Measurements from ENCODE around the gene ITPKA.

DNA sequence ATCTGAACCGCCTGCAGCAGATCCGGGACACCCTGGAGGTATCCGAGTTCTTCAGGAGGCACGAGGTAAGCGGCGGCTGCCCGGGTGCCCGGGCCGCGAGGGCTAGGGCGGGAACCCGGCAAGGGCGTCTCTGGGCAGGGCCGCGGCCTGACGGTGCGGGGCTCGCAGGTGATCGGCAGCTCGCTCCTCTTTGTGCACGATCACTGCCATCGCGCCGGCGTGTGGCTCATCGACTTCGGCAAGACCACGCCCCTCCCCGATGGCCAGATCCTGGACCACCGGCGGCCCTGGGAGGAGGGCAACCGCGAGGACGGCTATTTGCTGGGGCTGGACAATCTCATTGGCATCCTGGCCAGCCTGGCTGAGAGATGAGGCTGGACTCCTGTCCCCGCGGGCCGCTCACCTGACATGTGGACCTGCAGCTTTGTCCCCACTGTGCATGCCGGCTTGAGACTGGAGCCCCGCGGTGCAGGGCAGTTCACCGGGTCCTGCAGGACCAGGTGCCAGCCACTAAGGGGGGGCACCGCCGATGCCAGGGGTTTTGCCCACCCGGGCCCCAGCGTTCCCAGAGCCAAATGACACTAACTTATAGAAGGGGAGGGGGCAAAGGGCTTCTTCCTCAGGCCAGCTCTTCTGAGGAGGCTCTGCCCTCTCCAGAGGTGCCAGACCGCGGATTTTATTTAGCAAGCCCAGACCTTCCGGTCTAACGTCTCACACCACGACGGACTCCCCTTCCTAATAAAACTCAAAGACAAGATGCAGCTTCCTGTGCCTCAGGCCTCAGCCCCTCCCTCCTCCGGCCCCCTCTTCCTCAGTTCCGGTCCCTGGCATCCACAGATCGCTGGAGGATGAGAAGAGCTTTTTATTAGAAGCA lies 9.4 kb downstream of the ITPKA start:
- TF ChIP-seq, protein P1, sequence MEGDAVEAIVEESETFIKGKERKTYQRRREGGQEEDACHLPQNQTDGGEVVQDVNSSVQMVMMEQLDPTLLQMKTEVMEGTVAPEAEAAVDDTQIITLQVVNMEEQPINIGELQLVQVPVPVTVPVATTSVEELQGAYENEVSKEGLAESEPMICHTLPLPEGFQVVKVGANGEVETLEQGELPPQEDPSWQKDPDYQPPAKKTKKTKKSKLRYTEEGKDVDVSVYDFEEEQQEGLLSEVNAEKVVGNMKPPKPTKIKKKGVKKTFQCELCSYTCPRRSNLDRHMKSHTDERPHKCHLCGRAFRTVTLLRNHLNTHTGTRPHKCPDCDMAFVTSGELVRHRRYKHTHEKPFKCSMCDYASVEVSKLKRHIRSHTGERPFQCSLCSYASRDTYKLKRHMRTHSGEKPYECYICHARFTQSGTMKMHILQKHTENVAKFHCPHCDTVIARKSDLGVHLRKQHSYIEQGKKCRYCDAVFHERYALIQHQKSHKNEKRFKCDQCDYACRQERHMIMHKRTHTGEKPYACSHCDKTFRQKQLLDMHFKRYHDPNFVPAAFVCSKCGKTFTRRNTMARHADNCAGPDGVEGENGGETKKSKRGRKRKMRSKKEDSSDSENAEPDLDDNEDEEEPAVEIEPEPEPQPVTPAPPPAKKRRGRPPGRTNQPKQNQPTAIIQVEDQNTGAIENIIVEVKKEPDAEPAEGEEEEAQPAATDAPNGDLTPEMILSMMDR (IDR thresholded peaks at IDR 0.05) = no peak
- no peak for TF ChIP-seq POLR2A (IDR thresholded peaks at IDR 0.05)

All from thyroid gland (tissue), 4 donors.